NCI-H1092 treated with DMSO at 0.1 percent for 48 hours (cell line): ENCODE results near the gene CNOT6.
"Not testable (repeated sequence)": the region's sequence is repeated elsewhere in the genome, so short reads cannot be mapped to it uniquely, and the experiment has no call there.

Experiments used
- DNase-seq: peaks from one replicate; lab custom pipeline; 2025; lab: John Stamatoyannopoulos, UW

Gene CNOT6

DNA sequence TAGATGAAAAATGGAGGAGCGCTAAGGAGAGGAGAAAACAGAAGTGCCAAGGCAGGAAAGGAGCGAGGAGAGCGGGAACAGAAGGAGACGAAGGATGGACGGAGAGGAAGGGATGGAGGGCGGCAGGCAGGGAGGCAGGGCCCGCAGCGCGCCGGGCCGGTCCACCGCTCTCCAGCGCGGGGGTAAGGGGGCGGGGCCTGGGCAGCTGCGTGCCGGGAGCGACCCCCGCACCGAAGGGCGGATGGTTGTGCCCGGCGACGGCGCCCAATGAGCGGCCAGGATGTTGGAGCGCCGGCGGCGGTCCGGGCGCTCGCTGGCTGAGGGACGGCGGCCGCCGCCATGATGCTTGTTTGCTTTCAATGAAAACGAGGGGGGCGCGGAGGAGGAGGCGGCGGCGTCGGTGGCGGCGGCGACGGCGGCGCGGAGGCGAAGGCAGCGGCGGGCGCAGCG is at the start of gene CNOT6:
CNOT6 (plus strand) TSS at position 320 of the 450 bp plus-strand sequence. CDS start 34,898 bp downstream, outside the sequence.
- peak; percentile 84 for DNase-seq

DNA sequence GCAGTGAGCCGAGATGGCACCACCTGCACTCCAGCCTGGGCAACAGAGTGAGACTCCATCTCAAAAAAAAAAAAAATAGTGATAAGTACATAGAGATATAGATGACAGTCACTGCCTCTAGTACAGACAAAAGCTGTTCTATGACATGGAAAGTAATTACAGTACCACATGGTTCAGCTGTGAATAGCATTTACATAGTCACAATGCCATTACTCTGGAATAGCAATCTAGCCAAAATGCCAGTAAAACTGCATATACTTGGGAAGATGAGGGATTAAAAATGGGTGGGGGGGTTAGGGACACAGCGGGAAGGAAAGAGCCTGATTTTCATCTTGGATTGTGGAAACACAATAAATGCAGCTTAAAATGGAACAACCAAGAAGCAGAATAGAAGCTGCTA is 39.4 kb upstream of the CNOT6 start:
- DNase-seq: no peak

DNA sequence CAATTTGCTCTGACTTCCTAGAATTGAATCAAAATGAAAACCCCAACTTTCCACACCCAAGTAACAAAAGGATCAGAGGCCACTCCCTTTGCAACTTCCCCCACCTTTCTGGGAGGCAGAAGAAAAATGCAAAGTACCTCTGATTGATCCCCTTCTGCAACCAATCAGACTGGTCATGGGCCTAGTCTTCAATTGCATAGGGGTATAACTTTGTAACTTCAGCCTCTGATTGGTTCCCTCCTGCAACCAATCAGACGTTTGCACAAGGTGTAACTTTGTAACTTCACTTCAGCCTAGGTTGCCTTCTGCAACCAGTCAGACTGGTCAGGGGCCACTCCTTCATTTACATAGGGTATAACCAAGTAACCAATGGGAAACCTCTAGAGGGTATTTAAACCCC is 38.3 kb upstream of the CNOT6 start:
- no peak for DNase-seq

DNA sequence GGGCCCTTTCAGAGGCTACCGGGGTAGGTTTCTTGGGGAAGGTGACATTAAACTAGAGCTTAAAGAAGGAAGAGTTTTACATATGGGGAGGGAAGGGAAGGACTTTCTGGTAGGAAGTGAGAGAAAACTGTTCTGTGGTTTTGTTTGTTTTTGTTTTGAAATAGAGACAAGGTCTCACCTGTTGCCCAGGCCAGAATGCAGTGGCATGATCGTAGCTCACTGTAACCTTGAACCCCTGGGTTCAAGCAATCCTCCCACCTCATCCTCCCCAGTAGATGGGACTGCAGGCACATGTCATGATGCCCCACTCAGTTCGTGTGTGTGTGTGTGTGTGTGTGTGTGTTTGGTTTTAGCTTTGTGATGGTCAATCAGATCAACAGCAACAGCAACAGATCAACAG is 37.4 kb upstream of the CNOT6 start:
- no peak for DNase-seq

DNA sequence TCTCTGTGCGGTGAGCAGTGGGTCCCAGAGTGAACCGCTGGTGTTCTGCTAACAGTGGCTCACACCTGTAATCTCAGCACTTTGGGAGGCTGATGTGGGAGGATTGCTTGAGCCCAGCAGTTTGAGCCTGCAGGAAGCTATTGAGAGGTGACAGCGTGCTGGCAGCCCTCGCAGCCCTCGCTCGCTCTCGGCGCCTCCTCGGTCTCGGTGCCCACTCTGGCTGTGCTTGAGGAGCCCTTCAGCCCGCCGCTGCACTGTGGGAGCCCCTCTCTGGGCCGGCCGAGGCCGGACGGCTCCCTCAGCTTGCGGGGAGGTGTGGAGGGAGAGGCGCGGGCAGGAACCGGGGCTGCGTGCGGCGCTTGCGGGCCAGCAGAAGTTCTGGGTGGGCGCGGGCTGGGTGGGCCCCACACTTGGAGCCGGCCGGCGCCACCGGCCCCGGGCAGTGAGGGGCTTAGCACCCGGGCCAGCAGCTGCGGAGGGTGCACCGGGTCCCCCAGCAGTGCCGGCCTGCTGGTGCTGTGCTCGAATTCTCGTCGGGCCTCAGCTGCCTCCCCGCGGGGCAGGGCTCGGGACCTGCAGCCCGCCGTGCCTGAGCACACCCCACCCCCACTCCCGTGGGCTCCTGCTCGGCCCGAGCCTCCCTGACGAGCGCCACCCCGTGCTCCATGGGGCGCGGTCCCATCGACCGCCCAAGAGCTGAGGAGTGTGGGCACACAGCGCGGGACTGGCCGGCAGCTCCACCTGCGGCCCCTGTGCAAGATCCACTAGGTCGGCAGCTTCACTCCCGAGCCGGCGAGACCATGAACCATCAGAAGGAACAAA is 35.1 kb upstream of the CNOT6 start:
- not testable (repeated sequence) for DNase-seq

DNA sequence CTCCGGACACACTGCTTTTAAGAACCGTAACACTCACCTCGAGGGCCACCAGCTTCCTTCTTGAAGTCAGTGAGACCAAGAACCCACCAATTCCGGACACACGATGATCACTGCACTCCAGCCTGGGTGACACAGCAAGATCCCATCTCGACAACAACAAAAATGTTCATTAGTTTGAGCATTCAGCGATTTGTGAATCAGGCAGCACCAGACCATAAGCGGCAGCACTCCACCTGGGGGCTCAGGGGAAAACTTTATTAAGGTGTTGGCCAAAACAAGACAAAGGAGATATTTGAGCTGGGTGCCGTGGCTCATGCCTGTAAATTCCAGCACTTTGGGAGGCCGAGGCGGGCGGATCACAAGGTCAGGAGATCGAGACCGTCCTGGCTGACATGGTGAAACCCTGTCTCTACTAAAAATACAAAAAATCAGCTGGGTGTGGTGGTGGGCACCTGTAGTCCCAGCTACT is 34.5 kb upstream of the CNOT6 start:
- not testable (repeated sequence) for DNase-seq

DNA sequence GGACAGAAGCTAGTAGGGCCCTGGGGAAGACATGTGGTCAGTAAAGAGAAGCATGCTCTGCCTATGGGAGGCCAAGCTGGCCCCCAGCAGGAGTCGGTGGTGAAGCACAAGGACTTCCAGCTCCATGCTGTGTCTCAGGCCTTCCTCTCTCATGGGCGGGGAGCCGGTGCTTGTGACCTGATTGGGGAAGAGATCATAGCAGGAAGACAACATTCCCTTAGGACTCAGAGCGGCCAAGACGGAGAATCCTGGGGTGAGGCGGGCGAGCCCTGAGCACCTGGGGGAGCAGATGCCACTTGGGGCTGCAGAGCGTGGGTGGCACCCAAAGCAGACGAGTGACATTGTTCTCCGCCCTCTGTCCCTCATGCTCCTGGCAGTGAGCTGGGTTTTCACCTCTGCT is 33.3 kb upstream of the CNOT6 start:
- no peak for DNase-seq

DNA sequence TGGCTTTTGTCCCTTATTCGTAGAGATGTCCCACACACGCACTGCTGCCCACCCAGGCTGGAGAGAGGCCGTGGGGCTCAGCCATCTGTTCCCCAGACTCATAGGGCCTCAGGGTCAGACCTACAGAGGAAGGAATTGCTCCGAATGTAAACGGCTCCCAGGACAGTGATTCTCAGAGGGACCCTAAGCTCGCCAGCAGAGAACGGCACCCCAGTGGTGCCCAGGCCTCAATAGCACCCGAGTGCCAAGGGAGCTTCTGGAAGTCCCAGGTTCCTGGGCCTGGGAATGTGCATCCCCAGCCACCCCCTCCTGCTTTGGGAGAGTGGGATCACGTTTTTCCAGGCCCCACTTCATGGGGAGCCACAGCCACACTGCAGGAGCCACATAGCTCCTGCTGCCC is 32.9 kb upstream of the CNOT6 start:
- no peak for DNase-seq

DNA sequence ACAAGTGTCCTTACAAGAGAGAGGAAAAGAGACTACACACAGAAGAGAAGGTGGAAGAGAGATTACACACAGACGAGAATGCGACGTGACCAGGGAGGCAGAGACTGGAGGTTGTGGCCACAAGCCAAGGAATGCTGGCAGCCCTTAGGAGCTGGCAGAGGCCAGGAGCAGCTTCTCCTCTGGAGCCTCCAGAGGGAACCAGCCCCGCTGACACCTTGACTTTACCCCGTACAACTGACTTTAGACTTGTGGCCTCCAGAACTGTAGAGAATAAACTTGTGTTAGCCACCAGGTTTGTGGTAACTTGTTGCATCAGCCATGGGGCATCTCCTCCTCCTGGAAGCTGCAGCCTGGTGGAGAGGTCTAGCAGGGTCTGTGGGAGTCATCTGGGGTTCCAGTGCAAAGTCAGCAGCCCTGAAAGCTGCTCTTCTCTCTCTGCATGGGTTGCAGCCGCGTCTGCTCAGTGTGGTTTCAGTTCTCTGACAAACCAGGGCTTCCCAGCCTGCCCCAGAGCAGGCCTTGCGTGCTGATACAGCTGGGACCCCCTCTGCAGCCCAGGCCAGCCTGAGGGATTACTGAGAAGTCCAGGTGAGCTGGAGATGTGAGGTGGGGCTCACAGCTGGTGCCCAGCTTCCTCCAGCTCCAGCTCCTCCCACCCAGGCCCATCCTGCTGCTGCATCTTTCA is 30.8 kb upstream of the CNOT6 start:
- no peak for DNase-seq

DNA sequence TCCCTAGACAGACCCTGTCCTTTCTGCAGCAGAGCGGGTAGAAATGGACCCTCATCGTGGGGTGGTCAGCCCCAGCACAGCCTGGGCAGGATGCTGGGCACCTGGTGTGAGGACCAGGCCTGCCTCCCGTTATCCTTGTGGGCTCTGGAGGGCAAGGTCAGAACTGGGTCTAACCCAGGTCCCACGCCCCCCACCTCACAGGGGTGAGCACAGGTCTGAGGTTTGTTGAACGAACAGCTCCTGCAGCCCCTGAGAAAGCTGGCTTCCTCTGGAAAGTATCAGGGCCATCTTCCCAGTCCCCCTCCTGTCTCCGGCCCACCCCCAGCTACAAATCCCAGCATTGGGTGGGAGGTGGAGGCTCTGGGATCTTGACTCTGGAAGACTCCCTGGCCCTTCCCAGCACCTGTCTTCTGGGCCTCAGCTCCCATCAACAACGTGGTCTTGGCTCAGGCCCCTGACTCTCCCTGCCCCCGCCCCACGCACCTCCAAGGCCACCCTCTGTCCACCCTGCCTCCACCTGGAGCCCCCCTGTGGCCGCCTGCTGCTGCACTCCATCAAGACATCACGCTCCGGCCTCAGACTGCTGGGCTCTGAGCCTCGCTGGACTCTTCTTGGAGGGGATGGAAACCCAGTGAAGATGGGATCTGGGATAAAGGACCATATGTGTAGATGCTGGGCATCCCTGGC is 30.1 kb upstream of the CNOT6 start:
- DNase-seq: no peak

DNA sequence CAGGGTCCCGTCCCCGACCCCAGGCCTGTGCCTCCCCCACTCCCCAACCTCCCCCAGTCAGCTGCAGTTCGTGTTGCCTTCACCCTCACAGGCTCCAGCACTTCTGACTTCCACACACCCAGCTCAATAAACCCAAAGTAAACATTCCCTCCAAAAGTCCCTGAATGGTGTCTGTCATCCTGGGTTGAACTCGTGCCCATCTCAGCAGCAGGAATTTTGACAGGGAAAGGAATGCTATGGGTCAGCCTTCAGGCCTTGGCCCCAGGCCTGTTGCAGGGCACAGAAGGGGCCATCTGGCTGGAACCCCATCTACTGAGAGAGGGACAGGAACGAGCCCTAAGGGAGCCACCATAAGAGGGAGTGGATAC is 29.6 kb upstream of the CNOT6 start:
- DNase-seq: no peak

DNA sequence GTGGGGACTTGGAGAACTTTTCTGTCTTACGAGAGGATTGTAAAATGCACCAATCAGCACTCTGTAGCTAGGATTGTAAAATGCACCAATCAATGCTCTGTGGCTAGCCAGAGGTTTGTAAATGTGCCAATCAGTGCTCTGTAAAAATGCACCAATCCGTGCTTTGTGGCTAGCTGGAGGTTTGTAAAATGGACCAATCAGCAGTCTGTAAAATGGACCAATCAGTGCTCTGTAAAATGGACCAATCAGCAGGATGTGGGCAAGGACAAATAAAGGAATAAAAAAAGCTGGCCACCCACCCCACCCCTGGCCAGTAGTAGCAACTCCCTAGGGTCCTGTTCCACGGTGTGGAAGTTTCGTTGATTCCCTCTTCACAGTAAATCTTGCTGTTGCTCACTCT is 29.1 kb upstream of the CNOT6 start:
- DNase-seq: not testable (repeated sequence)

DNA sequence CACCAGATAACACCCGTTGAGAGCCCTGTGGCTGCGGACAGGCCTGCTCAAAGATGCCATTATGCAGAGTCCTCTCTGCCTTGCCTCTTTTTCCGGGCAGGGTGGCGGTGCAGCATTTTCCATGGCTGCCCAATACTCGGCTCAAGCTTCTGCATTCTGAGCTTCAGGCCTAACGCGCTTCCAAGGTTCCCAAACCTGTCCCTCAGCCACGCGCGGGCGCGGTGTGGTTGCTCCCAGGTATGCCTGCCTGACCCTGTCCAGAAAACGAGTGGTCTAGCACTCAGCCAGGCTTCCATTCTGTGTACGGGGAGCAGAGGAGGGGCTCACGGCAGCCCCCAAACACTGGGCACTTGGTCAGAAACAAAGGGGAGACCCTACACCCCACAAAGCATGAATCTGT is 27.9 kb upstream of the CNOT6 start:
- no peak for DNase-seq

DNA sequence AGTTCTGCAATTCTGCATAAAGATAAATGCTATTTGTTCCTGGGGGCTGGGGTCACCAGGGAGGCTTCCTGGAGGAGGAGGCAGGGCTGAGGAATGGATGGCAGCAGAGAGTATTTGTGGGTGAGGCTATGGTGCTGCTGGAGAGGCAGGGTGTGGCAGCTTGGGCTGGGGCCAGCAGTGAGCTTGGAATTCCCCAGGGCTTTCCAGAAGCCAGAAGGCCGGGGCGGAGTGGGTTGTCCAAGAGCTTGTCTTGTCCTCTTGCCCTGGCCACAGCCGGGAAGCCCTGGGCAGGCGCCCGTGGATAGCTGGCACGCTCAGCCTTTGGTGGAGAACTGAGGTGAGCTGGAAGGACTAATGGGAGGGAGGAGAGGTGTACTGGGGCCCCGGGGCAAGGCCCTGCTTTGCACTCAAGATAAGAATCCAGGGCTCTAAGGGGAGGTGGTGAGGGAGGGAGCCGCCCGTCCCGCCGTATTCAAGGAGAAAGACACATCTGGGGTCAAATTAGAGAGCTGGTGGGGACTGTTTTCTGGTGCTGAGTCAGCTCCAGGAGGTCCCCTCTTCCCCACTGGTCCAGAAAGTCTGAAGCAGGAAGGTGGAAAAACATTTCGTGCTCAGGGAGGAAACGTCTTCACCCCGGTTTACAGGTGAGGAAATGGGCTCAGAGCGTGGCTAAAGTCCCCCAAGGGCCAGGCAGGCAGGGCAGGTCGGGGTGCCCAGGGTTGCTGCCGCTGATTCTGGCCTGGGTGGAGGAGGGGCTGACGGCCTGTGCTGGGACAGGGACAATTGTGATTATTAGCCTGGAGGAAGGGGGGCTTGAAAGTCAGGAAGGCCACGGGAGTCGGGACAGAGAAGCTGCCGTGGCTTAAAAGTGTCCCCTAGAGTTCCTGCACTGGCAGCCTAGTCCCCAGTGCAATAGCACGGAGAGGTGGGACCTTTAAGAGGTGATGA is 26.9 kb upstream of the CNOT6 start:
- DNase-seq: no peak

DNA sequence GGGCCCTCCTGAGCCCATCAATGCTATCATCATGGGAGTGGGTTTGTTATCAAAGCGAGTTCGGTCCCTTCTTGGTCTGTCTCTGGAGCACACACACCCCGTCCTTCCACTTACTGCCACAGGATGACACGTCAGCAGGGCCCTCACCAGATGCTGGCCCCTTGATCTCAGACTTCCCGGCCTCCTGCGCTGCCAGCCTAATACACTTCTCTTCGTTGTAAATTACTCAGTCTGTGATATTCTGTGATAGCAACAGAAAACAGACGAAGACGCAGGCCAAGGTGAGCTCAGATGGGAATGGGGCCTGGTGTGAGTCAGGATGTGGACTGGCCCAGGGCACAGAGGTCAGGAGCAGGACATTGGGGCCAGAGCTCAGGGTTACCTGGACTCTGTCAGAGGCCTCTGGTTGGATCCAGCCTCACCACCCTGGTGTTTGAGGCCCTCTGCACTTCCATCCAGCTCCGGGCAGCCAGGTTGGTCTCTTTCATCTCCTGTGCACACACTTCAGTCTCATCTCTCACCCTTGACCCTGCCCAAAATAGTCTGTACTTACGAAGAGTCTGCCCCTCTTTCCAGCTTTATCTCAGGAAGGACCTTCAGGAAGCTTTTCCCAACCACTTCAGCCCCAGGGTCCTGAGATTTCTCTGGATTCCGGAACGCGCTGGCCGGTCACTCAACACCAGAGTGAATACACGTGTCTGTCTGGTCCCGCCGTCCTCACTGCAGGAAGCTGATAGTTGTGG is 26.0 kb upstream of the CNOT6 start:
- no peak for DNase-seq

DNA sequence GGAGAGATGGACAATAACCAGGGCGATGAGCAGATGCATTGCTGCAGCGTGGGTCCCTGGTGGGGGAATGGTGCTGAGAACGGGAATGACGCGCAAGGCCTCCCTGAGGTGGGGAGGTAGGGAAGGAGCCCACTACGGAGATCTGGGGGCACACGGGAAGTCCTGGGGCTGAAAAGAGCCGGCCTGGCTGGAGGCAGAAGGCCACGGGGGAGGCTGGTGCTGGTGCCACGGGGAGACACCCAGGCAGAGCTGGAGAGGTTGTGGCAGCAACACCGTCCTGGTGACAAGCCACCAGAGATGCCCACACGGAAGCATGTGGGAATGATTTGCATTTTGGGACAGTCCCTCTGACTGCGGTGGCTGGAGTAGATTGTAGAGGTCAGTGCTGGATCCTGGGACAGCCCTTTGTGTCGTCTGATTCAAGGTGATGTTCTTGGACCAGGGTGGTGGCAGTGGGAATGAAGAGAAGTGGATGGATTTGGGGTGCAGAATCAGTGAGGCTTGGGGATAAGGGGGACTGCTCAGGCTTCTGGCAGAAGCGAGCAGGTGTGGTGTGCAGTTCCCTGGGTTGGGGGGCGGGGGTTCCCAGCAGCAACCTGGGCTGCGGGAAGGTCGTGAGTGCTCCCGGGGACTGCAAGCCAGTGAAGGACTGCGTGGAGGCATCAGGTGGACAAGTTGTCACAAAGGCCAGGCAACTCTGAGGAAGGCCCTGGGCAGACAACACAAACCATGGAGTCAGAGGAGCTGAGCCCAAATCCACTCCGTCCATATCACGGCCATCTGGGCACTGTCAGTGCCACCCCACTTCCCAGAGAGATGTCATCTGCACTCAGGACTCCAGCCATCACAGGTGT is 25.2 kb upstream of the CNOT6 start:
- no peak for DNase-seq

DNA sequence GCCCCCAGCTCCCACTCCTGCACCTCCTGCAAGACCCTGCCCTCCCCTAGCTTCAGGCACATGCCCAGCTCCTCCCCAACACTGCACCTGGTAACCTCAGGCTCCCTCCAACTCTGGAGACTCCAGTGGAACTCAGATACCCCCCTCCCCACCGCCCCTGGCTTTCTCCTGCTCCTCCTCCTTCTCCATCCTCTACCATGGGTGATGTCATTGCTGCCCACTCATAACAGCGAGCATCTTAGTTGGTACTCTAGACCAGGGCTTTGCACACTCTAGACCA is 24.7 kb upstream of the CNOT6 start:
- DNase-seq: no peak

DNA sequence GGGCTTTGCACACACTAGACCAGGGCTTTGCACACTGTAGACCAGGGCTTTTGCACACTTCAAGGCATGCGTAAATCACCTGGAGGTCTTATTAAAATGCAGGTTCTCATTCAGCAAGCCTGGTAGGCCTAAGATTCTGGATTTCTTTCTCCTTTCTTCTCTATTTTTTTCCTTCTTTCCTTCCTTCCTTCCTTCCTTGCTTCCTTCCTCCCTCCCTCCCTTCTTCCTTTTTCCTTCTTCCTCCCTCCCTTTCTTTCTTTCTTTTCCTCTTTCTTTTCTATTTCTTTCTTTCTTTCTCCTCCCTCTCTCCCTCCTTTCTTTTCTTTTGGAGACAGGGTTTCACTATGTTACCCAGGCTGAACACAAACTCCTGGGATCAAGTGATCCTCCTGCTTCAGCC is 24.3 kb upstream of the CNOT6 start:
- DNase-seq: no peak

DNA sequence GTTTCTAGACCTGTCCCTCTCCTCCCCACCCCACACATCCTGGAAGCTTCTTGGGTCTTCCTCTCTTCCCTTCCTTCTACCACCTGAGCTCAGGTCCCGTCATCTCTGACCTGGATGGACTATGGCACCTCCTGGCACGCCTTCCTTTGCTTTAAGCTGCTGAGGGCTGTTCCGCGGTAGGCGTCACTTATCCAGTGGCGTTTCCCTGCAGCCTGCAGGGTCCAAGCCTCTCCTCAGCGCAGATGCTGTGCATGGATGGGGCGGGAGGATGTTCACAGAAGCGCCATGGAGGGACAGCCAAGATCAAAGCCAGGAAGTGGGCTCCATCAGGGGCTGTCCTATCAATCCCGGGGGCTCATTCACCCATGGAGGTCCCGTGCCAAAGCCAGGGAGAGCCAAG is 23.8 kb upstream of the CNOT6 start:
- no peak for DNase-seq

DNA sequence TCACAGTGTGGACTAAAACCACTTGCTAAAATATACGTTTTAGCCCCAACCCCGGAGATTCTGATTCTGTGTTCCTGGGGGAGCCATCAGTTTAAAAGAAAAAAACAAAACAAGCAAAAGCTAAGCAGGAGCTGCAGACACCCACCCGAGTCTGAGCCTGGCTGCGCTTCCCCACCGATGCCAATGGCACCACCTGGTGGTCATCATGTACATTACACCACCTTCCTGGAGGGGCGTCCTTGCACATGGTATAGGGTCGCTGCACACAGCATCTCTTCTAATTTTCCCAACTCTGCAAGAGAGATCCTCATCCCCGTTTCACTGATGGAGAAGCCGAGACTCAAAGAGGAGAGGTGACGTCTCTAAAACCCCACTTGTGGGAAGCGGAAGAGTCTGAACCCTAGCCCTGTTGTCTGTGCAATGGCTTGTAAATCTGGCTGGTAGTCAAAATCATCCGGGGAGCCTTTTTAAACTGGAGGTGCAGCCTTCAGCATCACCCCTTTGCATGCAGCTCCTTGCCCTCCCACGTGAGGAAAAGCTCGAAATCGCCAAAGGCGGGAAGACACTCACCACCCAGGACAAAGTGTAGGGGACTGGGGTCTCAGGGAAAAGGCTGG is 23.1 kb upstream of the CNOT6 start:
- DNase-seq: peak; percentile 28
